22Rv1 (cell line): ENCODE results near the gene STAT5B.

Experiments used
- CTCF ChIP-seq: fragments of 450-650 bp; IDR thresholded peaks from 2 replicates; pipeline ENCODE4 v1.5.1; 2017; ENCODE audit warnings: mild to moderate bottlenecking
- ZFX ChIP-seq: fragments of 450-650 bp; IDR thresholded peaks from 2 replicates; pipeline ENCODE4 v1.6.1; 2017; ENCODE audit warnings: antibody characterized with exemption, borderline replicate concordance

GRCh38 chr17:42201458-42201772, 74.8 kb downstream of the STAT5B start:
- no peak for TF ChIP-seq CTCF
- TF ChIP-seq ZFX = no peak
